A673 (cell line): ENCODE results near the gene QRSL1.

ENCODE experiments used
- CTCF ChIP-seq: fragments of 300-800, 200-600 bp; sonication (generic); conservative IDR thresholded peaks from 2 replicates; pipeline ENCODE4 v1.5.1; 2017; ENCODE audit warnings: low read depth, mild to moderate bottlenecking, antibody characterized with exemption, low read length, moderate library complexity, mixed read lengths
- EZH2 ChIP-seq: fragments of 200-600 bp; sonication (generic); IDR thresholded peaks from 2 replicates; pipeline ENCODE4 v1.6.1; 2017; ENCODE audit warnings: borderline replicate concordance, low read depth, mild to moderate bottlenecking, mixed read lengths, antibody characterized with exemption, low read length; ENCODE audit not compliant: poor library complexity, severe bottlenecking

DNA sequence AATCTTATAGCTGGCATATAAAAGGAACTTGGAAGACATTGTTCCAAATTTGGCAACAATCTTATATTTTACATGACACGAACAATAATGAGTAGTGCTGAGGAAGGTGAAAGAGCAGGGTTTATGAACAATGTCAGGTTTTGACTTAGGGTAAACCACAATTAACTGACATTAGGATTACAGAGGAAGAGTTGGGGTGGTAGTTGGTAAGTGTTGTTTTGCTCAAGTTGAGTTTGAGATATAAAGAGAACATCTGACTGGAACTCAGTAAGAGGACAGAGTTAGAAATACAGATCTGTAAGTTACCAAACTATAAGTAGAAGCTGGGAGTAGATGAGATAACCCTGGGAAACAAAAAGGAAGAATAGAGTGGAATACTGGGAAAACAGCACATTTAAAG lies 15.2 kb upstream of the QRSL1 start:
- TF ChIP-seq CTCF (no peak), EZH2 (no peak)
